DOHH2 (cell line): Measurements from ENCODE around the gene SOX30.
A peak's percentile ranks its signal among the peaks of the same experiment; 100 is the strongest.

Experiments used
- H3F3A ChIP-seq: fragments of 200-600 bp; sonication (generic), shearing (Covaris generic); 2 replicates; pipeline ENCODE4 v1.6.0; 2016; ENCODE audit warnings: antibody characterized with exemption, mild to moderate bottlenecking; ENCODE audit not compliant: control insufficient read depth, insufficient read depth
- H3K27ac ChIP-seq: fragments of 200-600 bp; sonication (generic); 2 replicates; pipeline ENCODE4 v1.5.1; 2014; ENCODE audit warnings: low read depth, mild to moderate bottlenecking, low read length, moderate library complexity
- H3K27me3 ChIP-seq: fragments of 200-600 bp; sonication (generic); 2 replicates; pipeline ENCODE4 v1.6.1; 2014; ENCODE audit warnings: mild to moderate bottlenecking, low read length, mixed read lengths; ENCODE audit not compliant: control insufficient read depth
- H3K36me3 ChIP-seq: fragments of 200-600 bp; sonication (generic); 2 replicates; pipeline ENCODE4 v1.6.1; 2014; ENCODE audit warnings: mild to moderate bottlenecking, low read length, moderate library complexity, mixed read lengths; ENCODE audit not compliant: control insufficient read depth
- H3K4me1 ChIP-seq: fragments of 200-600 bp; sonication (generic); 2 replicates; pipeline ENCODE4 v1.6.1; 2014; ENCODE audit warnings: mild to moderate bottlenecking, low read length, mixed read lengths; ENCODE audit not compliant: control insufficient read depth
- H3K4me2 ChIP-seq: fragments of 200-600 bp; sonication (generic); 2 replicates; pipeline ENCODE4 v1.6.0; 2014; ENCODE audit warnings: mild to moderate bottlenecking, low read length, moderate library complexity
- H3K4me3 ChIP-seq: fragments of 200-600 bp; sonication (generic); 2 replicates; pipeline ENCODE4 v1.5.1; 2014; ENCODE audit warnings: mild to moderate bottlenecking, low read length, mixed read lengths
- H3K79me2 ChIP-seq: fragments of 200-600 bp; sonication (generic); 2 replicates; pipeline ENCODE4 v1.6.1; 2014; ENCODE audit warnings: mild to moderate bottlenecking, low read length, mixed read lengths; ENCODE audit not compliant: control insufficient read depth
- H3K9me2 ChIP-seq: fragments of 200-600 bp; sonication (generic); replicated peaks from 2 replicates; pipeline ENCODE4 v1.6.1; 2014; ENCODE audit warnings: mild to moderate bottlenecking, low read length, mixed read lengths; ENCODE audit not compliant: control insufficient read depth
- H3K9me3 ChIP-seq: fragments of 200-600 bp; sonication (generic); 2 replicates; pipeline ENCODE4 v1.6.1; 2014; ENCODE audit warnings: antibody characterized with exemption, low read length, mixed read lengths; ENCODE audit not compliant: control insufficient read depth, insufficient read depth
- H4K20me1 ChIP-seq: fragments of 200-600 bp; sonication (generic); 2 replicates; pipeline ENCODE4 v1.6.0; 2014; ENCODE audit warnings: low read depth, mild to moderate bottlenecking, antibody characterized with exemption, low read length, moderate library complexity; ENCODE audit not compliant: control insufficient read depth, insufficient read depth
- EZH2phosphoT487 ChIP-seq: fragments of 200-600 bp; sonication (generic); IDR thresholded peaks from 2 replicates; pipeline ENCODE4 v1.6.1; 2017; ENCODE audit warnings: borderline replicate concordance, mild to moderate bottlenecking, antibody characterized with exemption, low read length, moderate library complexity, mixed read lengths
- TF ChIP-seq, protein P1 (sequence below): fragments of 200-600 bp; sonication (generic); IDR thresholded peaks from one replicate; pipeline ENCODE4 v1.5.1; 2014; ENCODE audit warnings: antibody characterized with exemption, mild to moderate bottlenecking, low read depth, low read length; ENCODE audit not compliant: poor library complexity, severe bottlenecking

SOX30 gene

DNA sequence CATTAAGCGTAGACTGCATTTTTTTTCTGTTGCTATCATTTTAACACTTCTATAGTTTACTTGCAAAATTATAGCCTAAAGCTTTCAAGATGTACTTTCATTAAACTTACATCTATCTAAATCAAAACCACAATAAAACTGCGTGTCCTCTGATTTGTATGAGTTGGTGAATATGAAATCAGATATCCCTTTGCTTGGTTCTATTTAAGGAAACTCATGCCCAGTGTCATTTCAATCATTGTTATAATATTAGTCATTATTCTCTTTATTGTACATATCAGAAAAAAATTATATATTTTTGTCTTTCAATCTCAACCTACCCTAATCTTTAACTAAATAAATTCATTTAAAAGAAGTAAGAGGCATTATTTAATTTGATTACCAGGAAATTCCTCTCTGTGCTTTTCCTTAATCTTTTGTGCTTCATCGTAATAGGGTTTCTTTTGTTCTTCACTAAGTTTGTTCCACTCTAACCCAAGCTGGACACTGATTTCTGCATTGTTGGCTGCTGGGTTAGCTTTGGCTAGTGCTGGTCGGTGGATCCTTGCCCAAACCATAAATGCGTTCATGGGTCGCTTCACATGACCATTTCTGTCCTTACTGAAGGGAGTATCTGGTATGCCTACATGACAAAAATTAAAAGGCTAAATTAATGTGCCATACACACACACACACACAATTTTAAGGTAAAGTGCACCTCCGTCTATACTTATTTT, 3.8 kb downstream of the SOX30 start:
- Histone ChIP-seq H3K9me3 (peaks cover 9% of the 10 kb centered on the region; the same call in 1 of the 2 replicates), H3K27me3 (no peaks in the 10 kb centered on the region), H3K36me3 (no peaks in the 10 kb centered on the region), H3K4me3 (no peak overlapping the region), H3K4me2 (peak overlapping the region; percentile 39), H3K9me2 (no peaks in the 10 kb centered on the region), H3K79me2 (no peaks in the 10 kb centered on the region), H3K27ac (no peak overlapping the region), H3F3A (no peaks in the 10 kb centered on the region), H4K20me1 (no peaks in the 10 kb centered on the region), H3K4me1 (peaks cover 39% of the 10 kb centered on the region)
- no peak for TF ChIP-seq EZH2phosphoT487
- TF ChIP-seq, protein P1, sequence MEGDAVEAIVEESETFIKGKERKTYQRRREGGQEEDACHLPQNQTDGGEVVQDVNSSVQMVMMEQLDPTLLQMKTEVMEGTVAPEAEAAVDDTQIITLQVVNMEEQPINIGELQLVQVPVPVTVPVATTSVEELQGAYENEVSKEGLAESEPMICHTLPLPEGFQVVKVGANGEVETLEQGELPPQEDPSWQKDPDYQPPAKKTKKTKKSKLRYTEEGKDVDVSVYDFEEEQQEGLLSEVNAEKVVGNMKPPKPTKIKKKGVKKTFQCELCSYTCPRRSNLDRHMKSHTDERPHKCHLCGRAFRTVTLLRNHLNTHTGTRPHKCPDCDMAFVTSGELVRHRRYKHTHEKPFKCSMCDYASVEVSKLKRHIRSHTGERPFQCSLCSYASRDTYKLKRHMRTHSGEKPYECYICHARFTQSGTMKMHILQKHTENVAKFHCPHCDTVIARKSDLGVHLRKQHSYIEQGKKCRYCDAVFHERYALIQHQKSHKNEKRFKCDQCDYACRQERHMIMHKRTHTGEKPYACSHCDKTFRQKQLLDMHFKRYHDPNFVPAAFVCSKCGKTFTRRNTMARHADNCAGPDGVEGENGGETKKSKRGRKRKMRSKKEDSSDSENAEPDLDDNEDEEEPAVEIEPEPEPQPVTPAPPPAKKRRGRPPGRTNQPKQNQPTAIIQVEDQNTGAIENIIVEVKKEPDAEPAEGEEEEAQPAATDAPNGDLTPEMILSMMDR = no peak

DNA sequence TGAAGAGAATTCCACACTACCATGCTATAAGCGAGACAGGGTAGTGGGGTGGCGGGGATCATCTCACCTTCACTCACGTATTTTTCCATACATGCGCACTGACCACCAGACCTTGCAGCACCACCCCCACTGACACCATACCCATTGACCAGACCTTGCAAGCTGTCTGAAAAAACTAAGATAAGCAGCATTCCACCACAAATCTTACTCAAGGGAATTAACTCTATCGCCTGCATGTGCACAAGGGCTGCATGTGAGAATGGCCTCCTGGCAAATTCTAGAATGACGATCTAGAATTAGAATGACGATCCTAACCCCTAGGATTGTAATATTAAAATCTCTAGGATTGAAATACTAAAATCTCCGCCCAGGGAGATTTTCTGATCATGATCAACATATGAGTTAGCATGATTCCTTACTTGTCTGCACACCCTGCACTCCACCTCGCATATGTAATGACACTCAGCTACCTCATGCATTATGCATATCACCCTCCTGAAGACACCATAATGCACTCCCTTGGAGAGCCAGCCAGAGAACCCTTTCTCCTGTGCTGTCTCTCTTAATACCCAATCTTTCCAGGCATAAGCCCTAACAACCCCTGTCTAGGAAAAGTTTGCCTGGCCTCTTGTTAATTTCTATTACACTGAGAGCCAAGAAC, 11.7 kb downstream of the SOX30 start:
- no peaks in the 10 kb centered on the region for H3K27me3 ChIP-seq
- H3K4me2 ChIP-seq = no peak overlapping the region
- H3K9me2 ChIP-seq = no peaks in the 10 kb centered on the region
- H3K79me2 ChIP-seq = no peaks in the 10 kb centered on the region
- H3K27ac ChIP-seq = no peak overlapping the region
- peaks cover 5% of the 10 kb centered on the region; the same call in 1 of the 2 replicates for H3K4me1 ChIP-seq
- H3K4me3 ChIP-seq = no peak overlapping the region
- H3K9me3 ChIP-seq = no peaks in the 10 kb centered on the region
- no peaks in the 10 kb centered on the region for H3F3A ChIP-seq
- H4K20me1 ChIP-seq = no peaks in the 10 kb centered on the region
- H3K36me3 ChIP-seq = no peaks in the 10 kb centered on the region
- TF ChIP-seq EZH2phosphoT487 = no peak
- TF ChIP-seq, protein P1 = no peak

DNA sequence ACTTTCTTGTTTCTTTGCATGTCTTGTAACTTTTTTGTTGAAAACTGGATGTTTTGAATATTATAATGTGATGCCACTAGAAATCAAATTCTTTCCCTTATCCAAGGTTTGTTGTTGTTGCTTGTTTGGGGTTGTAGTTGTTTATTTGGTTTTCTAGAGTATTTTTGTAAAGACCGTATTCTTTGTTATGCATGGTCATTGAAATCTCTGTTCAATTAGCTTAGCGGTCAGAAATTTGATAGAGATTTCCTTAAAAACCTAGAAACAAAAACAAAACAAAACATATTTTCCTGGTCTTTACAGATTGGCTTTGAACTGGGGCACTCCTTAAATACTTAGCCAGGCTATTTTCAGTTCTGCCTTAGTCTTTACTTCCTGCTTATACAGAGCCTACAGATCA, 21.9 kb downstream of the SOX30 start:
- Histone ChIP-seq H3K4me3 (no peak overlapping the region), H3K36me3 (no peaks in the 10 kb centered on the region)
- TF ChIP-seq, protein P1 = no peak

More for the DNA sequence above, 21.9 kb downstream of the SOX30 start:
- no peaks in the 10 kb centered on the region for H3K27me3 ChIP-seq
- no peaks in the 10 kb centered on the region for H3F3A ChIP-seq
- no peak overlapping the region for H3K27ac ChIP-seq
- no peaks in the 10 kb centered on the region for H3K9me3 ChIP-seq
- H3K79me2 ChIP-seq = no peaks in the 10 kb centered on the region
- H3K9me2 ChIP-seq = no peaks in the 10 kb centered on the region
- peaks cover 24% of the 10 kb centered on the region for H3K4me1 ChIP-seq
- H4K20me1 ChIP-seq = no peaks in the 10 kb centered on the region
- no peak overlapping the region for H3K4me2 ChIP-seq
